ENCODE results near the gene CASP3.

CASP3 gene

GRCh38 chr4:184649026-184649970 lies at the start of gene CASP3, which contains the start of gene PRIMPOL:
Gene CASP3, minus strand, starts transcription at chr4:184649447. Its CDS starts 10,994 bp downstream, at chr4:184638453.
Gene PRIMPOL, plus strand, starts transcription at chr4:184649738. Its CDS starts 7,403 bp downstream, at chr4:184657141.
- peak; percentile 91 for DNase-seq (ENCODE audit: low read depth)

GRCh38 chr4:184697956-184698355 lies 48.7 kb upstream of the CASP3 start:
- no peak for DNase-seq (ENCODE audit: low read depth)

- DNase-seq (ENCODE audit: low read depth) = no peak
These were observed 46.1 kb upstream of the CASP3 start for GRCh38 chr4:184695178-184695896.

GRCh38 chr4:184694412-184694956 lies 45.2 kb upstream of the CASP3 start:
- no peak for DNase-seq (ENCODE audit: low read depth)

GRCh38 chr4:184693056-184693455 lies 43.8 kb upstream of the CASP3 start:
- DNase-seq (ENCODE audit: low read depth) = no peak

- DNase-seq (ENCODE audit: low read depth) = no peak
These were observed 40.4 kb upstream of the CASP3 start for GRCh38 chr4:184689681-184690080.

GRCh38 chr4:184688447-184688846 lies 39.2 kb upstream of the CASP3 start:
- no peak for DNase-seq (ENCODE audit: low read depth)

GRCh38 chr4:184688005-184688404 lies 38.8 kb upstream of the CASP3 start:
- no peak for DNase-seq (ENCODE audit: low read depth)

- no peak for DNase-seq (ENCODE audit: low read depth)
These were observed 35.4 kb upstream of the CASP3 start for GRCh38 chr4:184684491-184685189.

- DNase-seq (ENCODE audit: low read depth) = no peak
These were observed 32.7 kb upstream of the CASP3 start for GRCh38 chr4:184681916-184682315.

- DNase-seq (ENCODE audit: low read depth) = no peak
These were observed 31.5 kb upstream of the CASP3 start for GRCh38 chr4:184680698-184681097.

- DNase-seq (ENCODE audit: low read depth) = no peak
These were observed 26.7 kb upstream of the CASP3 start for GRCh38 chr4:184675821-184676492.

- no peak for DNase-seq (ENCODE audit: low read depth)
These were observed 25.8 kb upstream of the CASP3 start for GRCh38 chr4:184675018-184675417.

GRCh38 chr4:184674011-184674410 lies 24.8 kb upstream of the CASP3 start:
- no peak for DNase-seq (ENCODE audit: low read depth)

- DNase-seq (ENCODE audit: low read depth) = no peak
These were observed 23.5 kb upstream of the CASP3 start for GRCh38 chr4:184672741-184673140.

GRCh38 chr4:184671101-184671500 lies 21.9 kb upstream of the CASP3 start:
- DNase-seq (ENCODE audit: low read depth) = no peak

GRCh38 chr4:184669251-184669650 lies 20.0 kb upstream of the CASP3 start:
- DNase-seq (ENCODE audit: low read depth) = no peak

GRCh38 chr4:184668511-184669114 lies 19.4 kb upstream of the CASP3 start:
- DNase-seq (ENCODE audit: low read depth) = no peak

- DNase-seq (ENCODE audit: low read depth) = no peak
These were observed 18.8 kb upstream of the CASP3 start for GRCh38 chr4:184668096-184668495.

GRCh38 chr4:184666670-184667069 lies 17.4 kb upstream of the CASP3 start:
- no peak for DNase-seq (ENCODE audit: low read depth)

Measured in activated gamma-delta T cell treated with anti-CD3 and anti-CD28 coated beads, Interleukin-2, amount 50 U/mL, for 16 hours (primary cell).